GM21423 (cell line): ENCODE measurements around the gene LMOD1.
"Not testable (repeated sequence)": the region's sequence is repeated elsewhere in the genome, so short reads cannot be mapped to it uniquely, and the experiment has no call there.

Experiments
- ATAC-seq: cut with Tn5 transposase; IDR thresholded peaks from one replicate; pipeline ENCODE4 v1.9.1; 2021; ENCODE audit warnings: mild to moderate bottlenecking, moderate library complexity; ENCODE audit not compliant: unreplicated experiment

The LMOD1 gene

DNA sequence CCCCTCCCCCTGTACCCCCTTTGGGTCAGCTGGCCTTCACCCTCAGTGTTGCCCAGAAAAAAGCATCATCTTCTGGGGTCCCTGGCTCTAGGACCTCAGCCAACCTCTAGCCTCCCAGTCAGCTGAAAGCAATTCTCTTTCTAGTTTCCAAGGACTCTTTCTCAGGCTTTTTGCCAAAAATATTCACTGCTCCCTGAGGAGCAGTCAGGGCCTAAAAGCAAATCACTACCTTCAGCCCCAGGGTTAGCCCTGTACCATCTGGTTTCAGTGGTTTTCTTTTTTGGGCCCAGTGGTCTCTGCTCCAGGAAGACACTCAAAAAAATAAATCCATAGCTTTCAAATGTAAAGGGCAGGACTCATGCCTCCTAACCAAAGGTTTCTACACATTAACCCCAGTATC is 3.1 kb upstream of the LMOD1 start:
- no peak for ATAC-seq

DNA sequence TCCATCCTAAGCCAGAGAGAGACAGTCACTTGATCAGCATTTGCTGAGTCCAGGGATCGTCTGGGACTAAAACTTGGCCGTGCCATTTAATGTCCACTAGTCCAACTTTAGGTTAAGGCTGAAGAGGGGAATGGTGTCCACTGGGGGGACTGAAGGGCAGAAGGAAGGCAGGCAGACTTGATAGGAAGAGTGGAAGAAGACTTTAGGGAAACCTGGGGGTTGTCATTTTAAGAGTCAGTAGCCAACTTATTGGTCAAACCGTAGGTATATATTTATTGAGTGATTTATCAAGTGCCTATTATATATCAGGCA is 1.3 kb upstream of the LMOD1 start:
- no peak for ATAC-seq

DNA sequence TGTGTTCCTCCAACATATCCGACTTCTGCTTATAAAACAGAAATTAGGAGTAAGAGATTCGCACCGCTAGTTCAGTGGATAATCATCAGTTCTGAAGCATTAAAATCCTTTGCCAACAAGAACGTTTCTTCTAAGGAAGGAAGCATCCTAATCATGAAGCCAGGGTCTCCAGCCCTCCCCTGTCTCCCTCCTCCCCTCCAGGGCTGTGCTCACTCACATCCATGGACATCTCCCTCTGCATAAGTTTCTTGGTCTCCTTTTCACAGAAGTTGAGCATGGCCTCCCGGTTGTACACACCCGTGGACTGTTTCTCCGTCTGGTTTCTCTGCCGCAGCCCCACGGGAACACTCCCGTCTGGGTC is 505 bp downstream of the LMOD1 start:
- no peak for ATAC-seq

GRCh38 chr1:201945157-201945556 is 1.2 kb downstream of the LMOD1 start:
- ATAC-seq, result no peak

DNA sequence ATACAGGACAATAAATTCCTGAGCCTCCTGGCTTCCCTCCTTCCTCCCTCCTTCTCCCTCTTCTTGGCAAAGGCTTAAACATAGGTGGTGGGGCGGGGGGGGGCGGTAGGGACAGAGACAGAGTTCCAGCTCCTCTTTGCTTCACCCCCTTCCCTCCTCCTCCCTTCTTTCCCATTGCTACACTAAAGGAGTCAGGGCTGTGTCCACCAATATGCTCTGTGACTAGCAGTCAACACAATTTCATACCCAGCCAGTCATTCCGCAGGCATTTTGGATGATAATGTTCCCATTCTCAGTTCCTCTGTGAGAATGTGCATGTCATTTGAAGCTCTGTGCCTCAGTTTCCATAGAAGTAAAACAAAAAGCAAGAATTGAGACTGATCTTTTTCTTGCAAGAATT is 1.7 kb downstream of the LMOD1 start:
- no peak for ATAC-seq

- no peak for ATAC-seq
Observed at GRCh38 chr1:201944002-201944401, 2.3 kb downstream of the LMOD1 start.

GRCh38 chr1:201942129-201942495 is 4.2 kb downstream of the LMOD1 start:
- no peak for ATAC-seq

DNA sequence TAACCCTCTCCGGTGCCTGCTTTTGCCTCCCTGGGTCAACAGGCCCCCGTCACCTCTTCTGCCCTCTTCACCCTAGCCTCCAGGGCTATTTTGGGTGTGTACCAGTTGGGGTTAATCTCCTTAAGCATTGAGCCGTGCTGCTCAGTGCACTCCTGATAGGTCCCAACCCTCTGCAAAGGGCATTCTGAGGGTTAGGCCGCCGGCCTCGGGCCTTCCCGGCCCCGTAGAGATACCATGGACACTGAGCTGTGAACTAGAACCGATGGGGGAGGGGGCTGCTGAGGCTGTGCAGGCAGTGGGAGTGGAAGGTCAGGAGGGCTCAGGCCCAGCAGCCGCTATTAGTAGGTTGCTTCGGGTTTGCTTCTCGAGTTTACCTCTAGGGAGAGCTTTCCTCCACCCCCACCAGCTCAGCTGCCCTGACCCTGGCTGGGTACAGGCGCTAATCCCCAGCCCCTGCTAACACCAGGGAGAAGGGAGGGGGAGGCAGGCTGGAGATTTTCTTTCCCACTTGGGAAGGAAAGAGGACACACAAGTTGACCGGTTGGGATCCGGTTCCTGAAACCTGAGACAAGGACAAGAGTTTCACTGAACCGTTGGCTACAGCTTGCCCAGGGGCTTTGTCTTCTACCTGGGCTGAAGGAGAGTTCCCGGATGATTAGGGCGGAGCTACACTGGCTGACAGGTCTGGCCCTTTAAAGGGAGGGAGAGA is 4.8 kb downstream of the LMOD1 start:
- no peak for ATAC-seq

- ATAC-seq, result not testable (repeated sequence)
Observed at GRCh38 chr1:201940316-201940715, 6.0 kb downstream of the LMOD1 start.

DNA sequence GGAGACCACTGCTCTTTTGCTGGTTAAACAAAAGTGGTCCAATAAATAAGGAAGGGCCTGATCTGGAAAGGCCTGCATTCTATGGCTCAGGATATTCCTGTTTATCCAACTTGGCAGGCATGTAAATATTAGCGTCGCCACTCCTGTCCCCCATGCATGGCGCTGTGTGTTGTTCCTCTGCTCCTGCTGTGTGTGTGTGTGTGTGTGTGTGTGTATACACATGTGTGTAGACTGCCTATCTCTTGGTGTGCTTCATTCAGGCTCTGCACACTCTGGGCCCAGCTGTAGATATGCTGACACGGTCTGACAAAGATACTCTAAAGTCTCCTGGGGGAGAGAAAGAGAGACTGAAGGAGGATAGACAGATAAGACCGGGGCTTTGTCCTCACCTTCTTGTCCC is 6.8 kb downstream of the LMOD1 start:
- ATAC-seq, result no peak

DNA sequence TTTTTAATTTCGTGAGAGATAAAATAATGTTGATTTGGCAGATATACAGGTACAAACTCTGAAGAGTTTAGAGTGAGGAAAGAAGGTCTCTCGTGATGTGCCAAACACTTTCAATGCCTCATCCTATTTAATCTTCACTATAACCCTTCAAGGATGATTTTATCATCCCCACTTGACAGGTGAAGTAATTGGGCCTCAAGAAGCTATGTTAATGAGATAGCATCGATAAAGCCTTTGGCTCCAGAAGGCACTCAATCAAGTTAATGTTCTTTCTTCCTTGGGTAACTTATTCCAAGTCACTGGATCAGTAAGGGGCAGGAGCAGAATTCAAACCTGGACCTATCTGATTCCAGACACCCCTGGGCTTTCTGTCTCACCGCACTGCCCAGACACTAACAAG is 7.2 kb downstream of the LMOD1 start:
- ATAC-seq, result no peak

DNA sequence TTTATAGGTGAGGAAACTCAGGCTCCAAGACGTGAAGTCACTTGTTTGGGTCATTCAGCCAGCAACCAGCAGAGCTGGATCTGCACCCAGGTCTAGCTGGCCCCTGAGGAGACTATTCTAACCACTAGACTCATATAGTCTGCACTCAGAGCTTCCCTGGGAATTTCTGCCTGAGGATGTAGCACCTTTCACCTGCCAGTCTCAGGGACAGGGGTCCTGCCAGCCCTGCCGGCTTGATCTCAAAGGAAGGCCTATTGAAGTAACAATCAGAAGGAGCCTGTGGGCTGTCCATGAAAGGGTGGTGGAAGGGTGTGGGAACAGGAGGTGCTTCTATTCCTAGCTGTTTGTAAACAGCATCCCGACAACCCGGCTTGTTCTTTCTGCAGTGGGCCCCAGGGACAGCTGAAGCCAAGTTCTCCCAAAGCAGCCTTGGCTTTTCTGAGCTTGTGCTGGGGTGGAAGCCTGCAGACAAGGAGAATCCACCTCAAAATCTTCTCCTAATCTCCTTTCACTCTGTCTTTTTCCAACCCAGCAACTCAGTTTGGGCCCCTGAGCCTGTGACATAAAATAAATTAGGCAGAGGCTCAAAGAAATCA is 7.8 kb downstream of the LMOD1 start:
- ATAC-seq, result no peak

- no peak for ATAC-seq
Observed at GRCh38 chr1:201937624-201938213, 8.6 kb downstream of the LMOD1 start.

GRCh38 chr1:201933840-201934430 is 12.4 kb downstream of the LMOD1 start:
- ATAC-seq, result no peak

GRCh38 chr1:201930803-201931202 is 15.5 kb downstream of the LMOD1 start:
- no peak for ATAC-seq

- ATAC-seq, result no peak
Observed at GRCh38 chr1:201930137-201930536, 16.2 kb downstream of the LMOD1 start.

DNA sequence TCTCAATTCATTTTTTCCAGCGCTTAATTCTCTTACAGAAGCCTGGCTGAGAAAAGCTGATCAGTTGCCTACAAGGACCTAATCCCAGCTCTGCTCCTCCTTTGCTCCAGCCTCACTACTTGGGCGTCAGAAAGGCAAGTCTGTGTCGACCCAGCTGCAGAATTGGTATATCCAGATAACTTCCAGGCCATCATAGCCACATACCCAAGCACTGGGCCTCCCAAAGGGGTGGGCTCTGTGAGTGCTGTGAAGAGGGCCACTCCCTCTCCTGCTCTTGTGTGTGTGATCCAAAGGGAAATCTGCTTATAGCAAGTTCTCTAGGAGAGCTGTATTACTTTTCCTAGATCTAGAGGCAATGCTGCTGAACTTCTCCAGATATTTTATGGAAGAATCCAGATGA is 18.1 kb downstream of the LMOD1 start:
- ATAC-seq, result no peak

DNA sequence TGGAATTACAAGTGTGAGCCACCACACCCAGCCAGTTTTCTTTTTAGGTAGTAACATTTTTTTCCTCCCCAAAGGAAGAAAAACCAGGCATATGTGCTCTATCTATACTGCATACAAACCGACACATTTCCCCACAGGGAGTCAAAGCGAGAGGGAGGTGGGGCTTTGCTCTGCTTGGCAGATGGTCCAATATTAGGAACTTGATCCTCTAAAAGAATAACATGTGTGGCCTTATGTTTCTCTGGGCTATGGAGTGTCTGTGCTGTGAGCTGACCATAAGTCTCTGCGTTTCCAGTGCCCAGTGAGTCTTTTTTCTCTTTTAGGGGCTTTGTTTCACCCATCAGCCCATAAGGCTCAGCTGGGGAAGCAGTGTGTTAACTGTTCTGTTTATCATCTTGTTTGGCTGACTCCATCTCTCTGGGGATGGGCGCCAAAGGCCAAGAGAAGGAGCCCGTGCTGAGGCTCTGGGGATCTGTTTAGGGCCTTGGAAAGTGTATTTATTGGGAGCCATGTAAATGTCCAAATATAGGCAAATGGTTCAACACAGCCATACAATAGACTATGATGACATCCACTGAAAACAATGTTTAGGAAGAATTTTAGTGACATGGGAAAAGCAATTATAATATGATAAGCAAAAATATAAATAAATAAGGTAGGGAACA is 20.2 kb downstream of the LMOD1 start:
- no peak for ATAC-seq

DNA sequence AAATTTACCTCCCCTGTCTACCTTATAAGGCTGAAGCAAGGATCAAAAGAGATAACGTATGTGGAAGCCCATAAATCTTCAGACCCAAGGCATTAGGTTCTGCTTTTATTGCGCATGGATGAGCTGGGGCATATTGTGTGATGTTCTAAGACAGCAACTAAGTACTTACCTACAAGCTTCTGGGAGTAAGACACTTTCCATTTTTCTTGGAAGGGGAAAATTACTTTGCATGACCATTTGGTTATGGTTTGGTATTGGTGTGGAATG is 21.1 kb downstream of the LMOD1 start:
- ATAC-seq, result no peak

DNA sequence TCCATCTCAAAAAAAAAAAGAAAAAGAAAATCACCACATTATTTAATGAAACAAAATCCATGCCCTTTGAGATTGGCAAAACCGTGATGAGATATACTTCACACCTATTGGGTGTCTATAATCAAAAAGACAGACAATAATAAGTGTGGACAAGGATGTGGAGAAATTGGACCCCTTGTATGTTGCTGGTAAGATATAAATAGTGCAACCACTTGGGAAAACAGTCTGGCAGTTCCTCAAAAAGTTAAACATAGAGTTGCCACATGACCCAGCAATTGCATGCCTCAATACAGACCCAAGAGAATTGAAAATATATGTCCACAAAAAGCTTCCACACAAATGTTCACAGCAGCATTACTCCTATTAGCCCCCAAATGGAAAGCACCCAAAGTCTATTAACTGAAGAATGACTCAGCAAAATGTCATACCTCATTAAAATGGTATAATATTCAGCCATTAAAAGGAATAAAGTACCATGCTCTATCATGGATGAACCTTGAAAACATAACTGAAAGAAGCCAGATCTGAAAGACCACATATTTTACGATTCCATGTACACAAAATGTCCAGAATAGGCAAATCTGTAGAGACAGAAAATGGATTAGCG is 24.3 kb downstream of the LMOD1 start:
- no peak for ATAC-seq

DNA sequence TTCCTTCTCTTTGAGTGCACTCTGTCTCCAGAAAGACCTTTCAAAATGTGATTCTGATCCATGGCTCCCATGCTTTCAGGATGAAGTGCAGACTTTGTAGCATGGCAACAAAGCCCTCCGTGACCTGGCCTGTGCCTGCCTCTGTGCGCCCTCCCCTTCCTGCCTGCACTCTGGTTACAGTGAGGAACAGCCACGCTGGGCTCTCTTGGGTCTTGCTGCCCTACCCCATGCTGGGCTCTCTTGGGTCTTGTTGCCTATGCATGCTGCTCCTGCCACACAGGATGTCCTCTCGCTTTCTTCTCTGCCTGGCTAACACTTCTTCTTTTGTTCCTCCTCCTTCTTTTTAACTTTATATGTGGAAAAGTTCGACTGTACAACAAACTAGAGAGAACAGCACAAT is 28.0 kb downstream of the LMOD1 start:
- ATAC-seq, result no peak
